PC-9 (cell line): ENCODE data around the gene CRPPA. TPM values are rescaled to one million over a fixed set of nuclear protein-coding genes. Genes with fewer than 3 reads are reported as not detected.

Experiments
- BruUV-seq: library from RNA; stranded (reverse); fragments of 400-500 nt; replicated peaks from 2 replicates; lab custom pipeline; 2021; lab: Mats Ljungman, UMichigan
- CTCF ChIA-PET: fragments of 300-600 bp; sonication (Branson Sonifier 250); formaldehyde crosslinking; loops from one replicate; lab custom pipeline; 2022; ENCODE audit warnings: antibody characterized with exemption; lab: Charles Lee
- POLR2A ChIA-PET: fragments of 300-600 bp; sonication (Branson Sonifier 250); formaldehyde crosslinking; loops from one replicate; lab custom pipeline; 2022; ENCODE audit warnings: antibody characterized with exemption; ENCODE audit not compliant: unreplicated experiment; lab: Charles Lee
- DNase-seq, 2 experiments: peaks; one replicate each; pipeline versions ENCODE4 v3.0.0 to v3.0.0-alpha.2; 2015 to 2022; ENCODE audit warnings: mixed read lengths in 1 of 2
- H2AFZ ChIP-seq: fragments of 200-600 bp; sonication (generic); 2 replicates; pipeline ENCODE4 v1.8.1; 2017; ENCODE audit warnings: antibody characterized with exemption
- H3F3A ChIP-seq: fragments of 200-600 bp; sonication (generic); 2 replicates; pipeline ENCODE4 v1.8.1; 2017; ENCODE audit warnings: antibody characterized with exemption, mild to moderate bottlenecking, low read depth; ENCODE audit not compliant: insufficient read depth
- H3K27ac ChIP-seq: fragments of 200-600 bp; sonication (generic); 2 replicates; pipeline ENCODE4 v1.6.1; 2016; ENCODE audit warnings: mixed run types
- H3K27me3 ChIP-seq: fragments of 200-600 bp; sonication (generic); 2 replicates; pipeline ENCODE4 v1.6.1; 2016; ENCODE audit warnings: low read depth, mixed run types; ENCODE audit not compliant: insufficient read depth
- H3K36me3 ChIP-seq: fragments of 200-600 bp; sonication (generic); 2 replicates; pipeline ENCODE4 v1.6.1; 2016; ENCODE audit warnings: low read depth, mixed run types
- H3K4me1 ChIP-seq: fragments of 200-600 bp; sonication (generic); replicated peaks from 2 replicates; pipeline ENCODE4 v1.6.1; 2016; ENCODE audit warnings: mixed run types; ENCODE audit not compliant: insufficient read depth
- H3K4me2 ChIP-seq: fragments of 200-600 bp; sonication (generic); 2 replicates; pipeline ENCODE4 v1.6.1; 2017; ENCODE audit warnings: mixed run types
- H3K4me3 ChIP-seq: fragments of 200-600 bp; sonication (generic); 2 replicates; pipeline ENCODE4 v1.6.1; 2016; ENCODE audit warnings: mixed run types
- H3K79me2 ChIP-seq: fragments of 200-600 bp; sonication (generic); 2 replicates; pipeline ENCODE4 v1.6.1; 2017; ENCODE audit warnings: low read depth, mixed run types
- H3K9me2 ChIP-seq: fragments of 200-600 bp; sonication (generic); 2 replicates; pipeline ENCODE4 v1.8.1; 2017; ENCODE audit warnings: mild to moderate bottlenecking; ENCODE audit not compliant: insufficient read depth
- H3K9me3 ChIP-seq: fragments of 200-600 bp; sonication (generic); 2 replicates; pipeline ENCODE4 v1.8.1; 2016; ENCODE audit warnings: low read depth; ENCODE audit not compliant: insufficient read depth
- H4K20me1 ChIP-seq: fragments of 200-600 bp; sonication (generic); 2 replicates; pipeline ENCODE4 v1.8.1; 2017; ENCODE audit not compliant: insufficient read depth
- CTCF ChIP-seq: fragments of 200-600 bp; sonication (generic); conservative IDR thresholded peaks from 2 replicates; pipeline ENCODE4 v1.6.1; 2017; ENCODE audit warnings: mixed run types, antibody characterized with exemption, mild to moderate bottlenecking, moderate library complexity
- EZH2 ChIP-seq: fragments of 200-600 bp; sonication (generic); IDR thresholded peaks from 2 replicates; pipeline ENCODE4 v1.8.0; 2017; ENCODE audit warnings: antibody characterized with exemption, low read depth
- intact Hi-C: fragments of 100-400 bp; cut with micrococcal nuclease; formaldehyde crosslinking; loops from one replicate; pipeline ENCODE4 v1.10.0; 2022; ENCODE audit not compliant: unreplicated experiment
- total RNA-seq: library from RNA; stranded (reverse); gene quantifications from 2 replicates; pipeline ENCODE4 v1.2.3, GENCODE V29; 2021

Gene CRPPA
- total RNA-seq, 1 experiment from 2014 or later = 9.2 TPM

- H3K27ac ChIP-seq = no peak overlapping the region
Measured at GRCh38 chr7:16463949-16464715, 42.8 kb upstream of the CRPPA start.

GRCh38 chr7:16463520-16463919 is 42.2 kb upstream of the CRPPA start:
- BruUV-seq = no TSS peak
- Histone ChIP-seq H3K4me2 (no peak overlapping the region), H3K9me2 (no peaks in the 10 kb centered on the region; the same call in 1 of the 2 replicates), H3F3A (no peaks in the 10 kb centered on the region), H3K4me1 (no peaks in the 10 kb centered on the region), H3K79me2 (no peaks in the 10 kb centered on the region), H4K20me1 (no peaks in the 10 kb centered on the region), H3K4me3 (no peak overlapping the region), H3K27me3 (no peaks in the 10 kb centered on the region), H3K36me3 (no peaks in the 10 kb centered on the region), H2AFZ (no peak overlapping the region), H3K27ac (no peak overlapping the region), H3K9me3 (no peaks in the 10 kb centered on the region)
- CTCF ChIA-PET = no interaction called here
- intact Hi-C loops = no loop called here
- TF ChIP-seq CTCF (no peak), EZH2 (no peak)
- DNase-seq = no peak
- POLR2A ChIA-PET = interaction anchor here (0.7 kb wide), 1 partner anchor 14 kb away, joined by 3 read pairs; no protein-coding TSS in a partner anchor

More at GRCh38 chr7:16463949-16464715, 42.8 kb upstream of the CRPPA start:
- H3K9me3 ChIP-seq = no peaks in the 10 kb centered on the region
- no peak for DNase-seq
- no peaks in the 10 kb centered on the region for H3K79me2 ChIP-seq
- no peaks in the 10 kb centered on the region; the same call in 1 of the 2 replicates for H3K9me2 ChIP-seq
- TF ChIP-seq CTCF (no peak), EZH2 (no peak)
- POLR2A ChIA-PET = no interaction called here
- intact Hi-C loops = no loop called here
- H3K36me3 ChIP-seq = no peaks in the 10 kb centered on the region
- no peaks in the 10 kb centered on the region for H3K27me3 ChIP-seq
- BruUV-seq = no TSS peak
- H3F3A ChIP-seq = no peaks in the 10 kb centered on the region
- CTCF ChIA-PET = interaction anchor here (0.6 kb wide), 2 partner anchors 37 to 47 kb away, joined by 5 to 6 read pairs; no protein-coding TSS in a partner anchor
- H2AFZ ChIP-seq = no peak overlapping the region
- H3K4me2 ChIP-seq = no peak overlapping the region
- no peaks in the 10 kb centered on the region for H3K4me1 ChIP-seq
- no peaks in the 10 kb centered on the region for H4K20me1 ChIP-seq
- no peak overlapping the region for H3K4me3 ChIP-seq

GRCh38 chr7:16462431-16462889 is 41.1 kb upstream of the CRPPA start:
- Histone ChIP-seq H2AFZ (0 out of 2 replicates have a peak overlapping the region, but pooled peaks have one; percentile 29), H4K20me1 (no peaks in the 10 kb centered on the region), H3K9me2 (no peaks in the 10 kb centered on the region), H3F3A (no peaks in the 10 kb centered on the region), H3K9me3 (no peaks in the 10 kb centered on the region), H3K27me3 (no peaks in the 10 kb centered on the region), H3K4me1 (no peaks in the 10 kb centered on the region), H3K27ac (no peak overlapping the region), H3K4me3 (no peak overlapping the region), H3K36me3 (no peaks in the 10 kb centered on the region), H3K79me2 (no peaks in the 10 kb centered on the region), H3K4me2 (no peak overlapping the region)
- TF ChIP-seq EZH2 (no peak), CTCF (no peak)
- intact Hi-C loops = no loop called here
- no TSS peak for BruUV-seq
- DNase-seq = no peak
- CTCF ChIA-PET = no interaction called here
- POLR2A ChIA-PET = interaction anchor here (0.7 kb wide), 1 partner anchor 102 kb away, joined by 5 read pairs; no protein-coding TSS in a partner anchor
